Fibroblast of skin of left quadriceps (primary cell): Measurements from ENCODE around the gene CEP95.
A peak's percentile ranks its signal among the peaks of the same experiment; 100 is the strongest.

ENCODE experiments used
- DNase-seq, 2 experiments: peaks; one replicate each; pipeline ENCODE4 v3.0.0-alpha.2; 2013; ENCODE audit warnings: low read depth in 2 of 2

The CEP95 gene

GRCh38 chr17:64496348-64496785 is 10.4 kb upstream of the CEP95 start:
- DNase-seq, result no peak

- DNase-seq, result peak; percentile 80 to 82
Measured at GRCh38 chr17:64496786-64497564, 9.8 kb upstream of the CEP95 start, which contains the start of gene POLG2. TSS of gene POLG2 (minus strand) at chr17:64497054. CDS start at chr17:64496968, 86 bp downstream.

- DNase-seq, result no peak
Measured at GRCh38 chr17:64497565-64498035, 9.2 kb upstream of the CEP95 start.

- no peak for DNase-seq
Measured at GRCh38 chr17:64498308-64499203, 8.2 kb upstream of the CEP95 start.

GRCh38 chr17:64499805-64500486 is 6.8 kb upstream of the CEP95 start:
- no peak for DNase-seq

- no peak for DNase-seq
Measured at GRCh38 chr17:64500487-64500859, 6.3 kb upstream of the CEP95 start.

GRCh38 chr17:64500862-64501765 is 5.7 kb upstream of the CEP95 start:
- no peak for DNase-seq

- no peak for DNase-seq
Measured at GRCh38 chr17:64502021-64502420, 4.8 kb upstream of the CEP95 start.

- no peak for DNase-seq
Measured at GRCh38 chr17:64502809-64503208, 4.0 kb upstream of the CEP95 start.

GRCh38 chr17:64503341-64503740 is 3.4 kb upstream of the CEP95 start:
- no peak for DNase-seq

- DNase-seq, result no peak
Measured at GRCh38 chr17:64503821-64504768, 2.7 kb upstream of the CEP95 start.

GRCh38 chr17:64504769-64505339 is 1.9 kb upstream of the CEP95 start:
- no peak for DNase-seq

GRCh38 chr17:64505340-64506200 is 1.2 kb upstream of the CEP95 start:
- peak; percentile 81 to 83 for DNase-seq

- peak; percentile 90 to 92 for DNase-seq
Measured at GRCh38 chr17:64506201-64506575, 589 bp upstream of the CEP95 start, which contains the start of gene DDX5. TSS of gene DDX5 (minus strand) at chr17:64506289. CDS start at chr17:64506119, 170 bp downstream.

GRCh38 chr17:64507413-64507782 is 621 bp downstream of the CEP95 start:
- no peak for DNase-seq

GRCh38 chr17:64508683-64509082 is 1.9 kb downstream of the CEP95 start:
- DNase-seq, result no peak

GRCh38 chr17:64509179-64509578 is 2.4 kb downstream of the CEP95 start:
- DNase-seq, result no peak

GRCh38 chr17:64515419-64515818 is 8.6 kb downstream of the CEP95 start:
- DNase-seq, result no peak
